CD4-positive, alpha-beta T cell treated with Interleukin-12 subunit alpha and Interleukin-12 subunit beta, for 1 hour (primary cell): Measurements from ENCODE around the gene TXK.

ENCODE experiments used
- DNase-seq: peaks from one replicate; pipeline ENCODE4 v3.0.0-alpha.2; 2020

TXK gene

DNA sequence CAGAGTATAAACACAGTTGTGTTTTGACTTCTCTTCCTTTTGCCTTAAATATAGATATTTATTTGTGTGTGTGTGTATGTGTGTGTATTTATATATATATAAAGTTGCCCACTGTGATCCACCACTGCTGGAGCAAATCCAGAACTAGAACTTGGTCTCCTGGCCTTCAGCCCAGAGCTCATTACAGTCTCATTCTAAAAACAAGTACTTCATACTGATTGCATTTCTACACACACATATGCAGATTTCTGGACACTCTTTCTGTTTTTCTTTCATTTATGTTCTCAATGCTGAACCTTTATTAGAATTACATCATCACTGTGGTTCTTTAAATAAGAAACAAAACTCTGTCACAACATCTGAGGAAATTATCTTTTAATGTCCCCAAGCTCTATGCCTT, 381 bp downstream of the TXK start:
- no peak for DNase-seq

DNA sequence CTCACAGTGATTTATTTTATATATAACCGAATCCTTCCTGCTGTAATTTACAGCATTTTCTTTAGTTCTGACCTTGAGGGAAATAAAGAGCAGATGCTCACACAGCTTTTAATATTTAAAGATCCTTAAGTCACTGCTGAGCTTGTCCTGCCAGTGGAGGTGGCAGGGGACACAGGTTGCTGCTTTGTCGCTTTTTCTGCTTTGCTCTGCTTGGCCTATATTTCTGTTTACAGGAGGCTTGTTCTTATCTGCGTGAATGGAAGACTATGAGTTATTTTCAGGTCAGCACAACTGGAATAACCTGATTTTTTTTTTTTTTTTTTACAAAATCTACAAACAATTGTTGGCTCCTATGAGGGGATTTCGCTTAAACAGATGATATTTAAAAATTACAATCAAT, 2.3 kb downstream of the TXK start:
- no peak for DNase-seq

- DNase-seq: no peak
Measured at GRCh38 chr4:48130100-48130499, 4.0 kb downstream of the TXK start.

DNA sequence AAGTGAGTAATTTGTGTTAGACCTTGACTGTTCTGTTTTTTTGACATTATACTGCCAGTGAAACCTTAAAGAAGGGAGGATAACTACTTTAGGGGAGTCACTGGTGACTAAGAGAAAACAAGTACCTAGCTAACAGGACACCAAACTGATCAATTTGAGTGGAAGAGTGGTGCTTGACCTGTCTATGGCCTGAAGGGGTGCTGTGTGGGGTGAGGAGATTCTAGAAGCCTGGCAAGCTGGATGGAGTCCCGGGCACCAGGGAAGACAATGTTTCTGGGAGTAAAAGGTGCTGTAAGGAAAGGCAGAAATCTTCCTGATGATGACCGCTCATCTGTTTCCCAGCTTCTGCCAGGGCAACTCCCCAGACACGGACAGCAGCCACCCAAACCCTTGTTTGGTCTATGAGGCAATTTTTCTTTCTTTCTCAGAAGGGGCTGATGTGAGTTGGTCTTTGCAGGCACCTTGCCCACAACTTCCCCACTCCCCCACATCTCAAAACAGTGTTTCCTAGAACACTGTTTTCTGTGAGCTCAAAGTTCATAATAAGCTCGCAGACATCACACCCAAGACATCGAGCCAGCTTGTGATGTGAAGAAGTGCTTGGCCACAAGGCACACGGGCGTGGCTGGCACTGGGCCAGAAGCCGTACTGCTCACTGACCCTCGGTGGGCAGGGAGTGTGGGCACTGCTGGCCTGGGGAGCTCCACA, 4.6 kb downstream of the TXK start:
- DNase-seq: peak; percentile 40

- DNase-seq: peak; percentile 73
Measured at GRCh38 chr4:48127682-48128404, 6.2 kb downstream of the TXK start.

DNA sequence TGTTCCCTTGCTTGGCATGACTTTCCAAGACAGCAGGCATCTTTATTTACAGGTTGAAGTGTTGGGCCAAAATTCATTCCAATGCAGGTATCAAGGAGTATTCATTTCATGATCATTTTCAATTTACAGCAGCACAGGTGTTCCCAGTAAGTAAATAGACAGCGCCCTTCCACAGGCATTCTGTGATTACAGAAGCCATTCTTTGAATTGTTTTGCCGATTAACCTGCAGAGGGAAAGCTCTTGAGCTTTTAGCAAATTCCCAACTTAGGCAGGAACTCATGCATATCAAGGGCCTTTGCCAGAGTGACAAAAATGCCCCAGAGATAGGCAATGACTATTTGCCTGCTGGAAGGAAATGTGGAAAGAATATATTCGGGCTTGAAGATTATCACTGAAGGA, 6.8 kb downstream of the TXK start:
- DNase-seq: no peak

DNA sequence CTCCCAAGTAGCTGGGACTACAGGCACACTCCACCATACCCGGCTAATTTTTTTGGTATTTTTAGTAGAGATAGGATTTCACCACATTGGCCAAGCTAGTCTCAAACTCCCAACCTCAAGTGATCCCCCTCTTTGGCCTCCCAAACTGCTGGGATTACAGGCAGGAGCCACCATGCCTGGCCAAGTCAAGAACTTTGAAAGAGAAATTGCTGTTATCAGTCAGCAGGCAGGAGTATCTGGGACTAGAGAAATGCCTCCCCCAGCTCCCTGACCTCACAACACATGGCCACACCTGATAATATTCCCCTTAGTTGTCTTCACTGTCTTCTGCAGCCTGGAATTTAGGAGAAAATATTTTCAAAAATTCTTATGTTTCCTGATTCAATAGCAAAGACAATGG, 7.4 kb downstream of the TXK start:
- no peak for DNase-seq

DNA sequence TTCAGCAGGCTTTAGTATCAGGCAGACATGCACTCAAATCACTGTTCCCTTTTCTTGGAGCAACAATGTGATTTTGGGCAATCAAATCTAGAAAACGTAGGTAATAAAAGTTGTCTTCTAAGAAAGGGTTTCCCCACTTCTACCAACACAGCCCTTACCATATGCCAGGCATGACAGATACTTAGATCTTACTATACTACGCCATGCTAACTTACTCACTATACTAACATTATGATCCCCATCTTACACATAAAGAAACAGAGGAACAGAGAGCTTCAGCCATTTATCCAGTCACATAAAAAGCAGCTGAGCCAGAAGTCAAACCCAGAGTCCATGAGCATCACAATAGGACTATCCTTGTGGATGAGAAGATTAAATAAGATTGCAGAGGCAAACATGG, 9.2 kb downstream of the TXK start:
- DNase-seq: no peak

DNA sequence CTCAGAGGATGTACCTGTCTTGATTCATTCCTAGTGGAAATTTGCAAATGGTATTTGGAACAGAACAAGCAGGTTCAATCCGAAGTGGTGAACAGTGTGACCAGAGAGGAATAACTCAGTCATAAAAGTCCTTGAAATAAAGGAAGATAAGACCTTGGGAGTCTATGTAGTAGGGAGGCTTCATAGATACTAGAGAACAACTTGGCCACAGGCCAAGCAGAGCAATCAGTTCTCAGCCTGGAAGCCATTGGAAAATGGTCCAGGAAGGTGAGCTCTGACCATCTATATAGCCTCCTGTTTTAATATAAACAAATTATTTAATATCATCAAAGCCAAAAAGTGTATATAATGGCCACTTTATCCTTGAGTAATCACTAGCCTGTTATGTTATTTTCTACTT, 11.3 kb downstream of the TXK start:
- DNase-seq: no peak

GRCh38 chr4:48121180-48121579, 12.9 kb downstream of the TXK start:
- no peak for DNase-seq

DNA sequence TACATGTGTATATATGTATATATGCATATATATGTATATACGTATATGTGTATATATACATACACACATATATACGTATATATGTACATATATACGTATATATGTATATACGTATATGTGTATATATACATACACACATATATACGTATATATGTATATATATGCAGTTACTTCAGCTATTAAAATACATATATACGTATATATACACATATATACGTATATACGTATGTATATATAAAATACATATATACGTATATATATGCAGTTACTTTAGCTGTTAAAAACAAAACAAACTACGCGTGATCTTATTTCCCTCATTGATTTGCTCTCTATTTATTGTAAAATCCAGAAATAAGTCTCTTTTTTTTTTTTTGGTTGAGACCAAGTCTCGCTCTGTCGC, 13.9 kb downstream of the TXK start:
- no peak for DNase-seq

- no peak for DNase-seq
Measured at GRCh38 chr4:48119646-48120045, 14.4 kb downstream of the TXK start.

GRCh38 chr4:48118081-48118480, 16.0 kb downstream of the TXK start:
- no peak for DNase-seq

DNA sequence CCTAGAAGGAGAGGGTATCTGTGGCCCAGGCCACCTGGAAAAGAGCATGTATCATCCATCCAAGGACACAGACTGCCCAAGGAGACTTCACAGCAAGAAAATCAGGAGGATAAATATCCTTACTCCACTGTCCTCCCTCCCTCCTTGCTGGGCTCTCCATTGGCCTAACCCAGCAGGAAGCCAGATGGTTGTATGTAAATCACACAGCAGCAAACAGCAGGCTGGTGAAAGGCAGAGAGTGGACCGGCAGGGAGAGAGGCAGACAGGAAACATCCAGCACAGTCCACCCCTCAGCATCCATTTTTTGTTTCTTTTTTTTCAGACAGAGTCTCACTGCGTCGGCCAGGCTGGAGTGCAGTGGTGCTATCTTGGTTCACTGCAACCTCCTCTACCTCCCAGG, 17.5 kb downstream of the TXK start:
- no peak for DNase-seq

DNA sequence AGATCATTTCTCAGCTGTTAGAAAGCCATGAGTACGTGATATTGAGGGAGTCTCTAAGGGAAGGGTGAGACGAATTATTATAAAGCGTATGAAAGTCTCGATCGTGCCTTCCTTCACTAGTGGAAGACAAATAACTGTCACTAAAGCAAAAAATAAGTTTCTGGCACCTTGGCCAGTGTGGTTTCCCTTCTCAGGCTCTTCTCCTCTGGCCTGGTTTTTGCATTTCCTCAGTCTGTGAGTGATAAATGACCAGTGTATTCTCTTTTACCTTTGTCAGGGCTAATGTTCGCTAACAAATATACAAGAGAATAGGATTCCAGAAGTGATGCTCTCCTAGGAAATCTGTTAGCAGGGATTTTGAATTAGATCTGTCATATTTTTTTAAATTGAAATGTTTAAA, 19.6 kb downstream of the TXK start:
- no peak for DNase-seq

DNA sequence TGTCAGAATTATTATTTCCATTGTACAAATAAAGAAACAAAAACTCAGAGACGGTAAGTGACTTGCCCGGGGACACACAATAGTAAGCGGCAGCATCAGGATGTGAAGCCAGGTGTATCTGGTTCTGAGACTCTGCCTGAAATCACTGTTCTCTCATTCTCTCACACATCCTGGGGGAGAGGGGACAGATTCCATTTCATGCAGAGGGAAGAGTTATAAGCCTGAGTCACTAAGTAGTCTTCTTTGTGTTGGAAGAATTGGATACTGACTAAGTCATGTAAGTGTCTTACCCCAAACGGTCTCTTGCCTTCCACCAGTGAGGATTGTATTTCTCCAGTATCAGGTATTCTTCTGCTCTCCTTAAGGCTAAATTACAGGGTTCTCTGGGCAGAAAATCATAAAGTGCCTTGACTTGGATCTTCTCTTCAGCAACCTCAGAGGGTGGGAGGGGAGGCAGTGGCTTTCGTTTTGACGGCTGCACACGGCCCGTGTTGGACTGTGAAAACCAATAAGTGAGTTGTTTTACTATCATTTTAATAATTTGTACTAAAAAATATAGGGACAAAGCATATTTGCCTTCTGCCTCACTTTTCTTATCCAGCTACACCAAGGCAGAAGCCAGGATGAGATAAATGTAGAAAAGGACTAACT, 21.9 kb downstream of the TXK start:
- peak; percentile 19 for DNase-seq

- DNase-seq: no peak
Measured at GRCh38 chr4:48110452-48110978, 23.5 kb downstream of the TXK start.

- DNase-seq: peak; percentile 62
Measured at GRCh38 chr4:48109413-48110263, 24.4 kb downstream of the TXK start.

DNA sequence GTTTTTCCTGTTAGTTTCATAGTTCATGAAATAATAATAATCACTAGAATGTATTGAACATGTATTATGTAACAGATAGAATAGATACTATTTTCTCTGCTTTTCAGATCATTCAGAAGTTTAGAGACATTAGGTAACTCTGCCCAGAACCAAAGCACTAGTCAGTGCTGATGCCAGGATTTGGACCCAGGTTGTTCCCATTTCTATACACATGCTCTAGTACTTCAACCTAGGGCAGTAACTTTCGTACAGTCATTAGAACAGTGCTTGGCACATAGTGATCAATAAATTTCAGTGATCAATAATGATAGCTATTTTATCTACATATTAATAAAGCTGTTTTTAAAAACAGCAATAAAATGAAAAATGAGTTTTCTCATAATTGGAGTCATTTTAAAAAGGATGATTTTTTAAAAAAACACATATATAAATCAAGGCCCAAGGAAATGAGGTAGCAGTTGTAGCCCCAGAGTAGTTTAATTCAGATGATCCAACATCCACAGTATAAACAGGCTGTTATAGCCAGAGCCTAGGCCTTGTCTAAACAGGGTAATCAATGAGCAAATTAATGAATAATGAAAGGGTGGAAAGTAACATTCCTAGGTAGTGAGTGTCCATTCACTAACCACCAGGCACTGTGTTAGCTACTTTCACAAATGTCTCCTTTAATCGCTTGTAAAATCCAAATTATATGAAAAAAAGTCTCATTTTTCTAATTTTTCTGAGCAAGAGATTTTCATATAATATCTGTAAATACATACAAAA, 25.6 kb downstream of the TXK start:
- DNase-seq: no peak

DNA sequence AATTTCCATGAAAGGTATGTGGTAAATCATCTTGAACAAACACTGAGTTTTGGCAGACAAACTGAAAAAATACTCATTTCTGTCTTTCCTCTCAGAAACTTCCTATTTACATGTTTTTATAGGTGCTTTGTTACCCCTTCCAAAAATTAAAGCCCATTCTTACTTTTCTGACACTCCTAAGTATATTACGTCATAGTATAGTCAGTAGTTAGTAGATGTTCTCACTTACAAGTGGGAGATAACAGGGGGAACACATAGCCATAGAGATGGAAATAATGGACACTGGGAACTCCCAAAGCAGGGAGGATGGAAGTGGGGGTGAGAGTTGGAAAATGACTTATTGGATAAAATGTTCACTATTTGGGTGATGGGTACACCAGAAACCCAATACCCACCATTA, 28.8 kb downstream of the TXK start:
- no peak for DNase-seq

DNA sequence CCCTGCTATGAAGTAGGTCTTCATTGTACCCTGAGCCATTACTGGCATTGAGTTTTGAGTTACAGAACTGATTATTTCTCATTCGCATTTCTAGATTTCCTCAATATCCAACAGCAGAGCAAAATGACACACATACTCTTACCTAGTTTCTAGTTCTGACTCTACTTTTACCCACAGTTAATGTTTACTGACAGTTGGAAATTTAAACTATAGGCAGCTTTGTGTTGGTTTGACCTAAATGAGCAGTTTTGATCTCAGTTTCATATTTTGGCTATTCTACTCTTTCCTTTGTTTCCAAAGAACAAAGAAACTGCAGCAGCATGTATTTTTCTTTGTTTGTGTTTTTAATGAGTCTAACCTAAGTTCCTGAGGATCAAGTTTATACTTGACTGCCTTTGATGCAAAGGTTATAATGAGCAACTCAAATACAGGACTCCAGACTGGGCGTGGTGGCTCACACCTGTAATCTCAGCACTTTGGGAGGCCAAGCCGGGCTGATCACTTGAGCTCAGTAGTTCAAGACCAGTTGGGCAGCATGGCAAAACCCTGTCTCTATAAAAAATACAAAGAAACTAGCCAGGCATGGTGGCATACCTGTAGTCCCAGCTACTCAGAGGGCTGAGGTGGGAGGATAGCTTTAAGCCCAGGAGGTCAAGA, 30.4 kb downstream of the TXK start:
- no peak for DNase-seq

- no peak for DNase-seq
Measured at GRCh38 chr4:48102303-48102702, 31.7 kb downstream of the TXK start.
